Measurements from ENCODE around the gene PILRA.
"Not testable (repeated sequence)": the region's sequence is repeated elsewhere in the genome, so short reads cannot be mapped to it uniquely, and the experiment has no call there.

The PILRA gene

DNA sequence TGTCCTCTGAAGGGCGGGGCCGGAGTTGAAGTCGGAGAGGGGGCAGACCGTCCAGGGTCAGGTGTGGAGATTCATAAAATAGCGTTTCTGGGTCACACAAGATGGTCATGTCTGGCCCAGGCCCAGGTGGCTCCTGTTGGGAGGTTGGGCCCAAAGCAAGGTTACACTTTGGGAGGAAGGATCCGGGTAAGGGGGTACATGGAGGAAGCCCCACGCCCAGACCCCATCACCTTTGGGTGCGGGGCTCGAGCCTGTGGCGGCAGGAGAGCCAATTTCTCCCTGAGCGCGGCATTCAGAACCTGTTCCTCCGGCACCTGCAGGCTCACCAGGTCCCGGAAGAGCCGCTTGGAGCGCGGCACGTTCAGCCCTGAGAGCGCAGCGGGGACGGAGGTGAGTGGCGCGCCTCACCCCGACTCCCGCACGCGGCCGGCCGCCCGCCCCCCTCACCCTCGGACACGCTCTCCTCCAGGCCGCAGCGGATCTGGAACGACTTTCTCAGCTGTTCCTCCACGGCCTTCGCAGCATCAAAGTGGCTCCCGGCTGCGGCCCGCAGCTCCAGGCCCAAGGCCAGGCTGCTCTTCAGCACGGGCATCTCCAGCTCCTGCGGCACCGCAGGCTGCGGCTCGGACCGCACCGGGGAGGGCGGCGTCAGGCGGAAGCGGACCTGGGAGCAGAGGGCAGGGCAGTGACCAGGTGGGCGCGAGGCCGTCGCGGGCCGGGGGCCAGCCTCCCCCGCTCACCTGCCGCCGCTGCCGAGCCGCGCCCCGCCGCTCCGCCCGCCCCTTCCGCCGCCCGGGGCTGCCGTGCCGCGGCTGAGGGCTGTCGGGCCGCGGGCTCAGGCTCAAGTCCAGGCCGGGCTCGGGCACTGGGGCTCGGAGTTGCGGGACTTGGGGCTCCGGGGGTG, 62.4 kb downstream of the PILRA start:
- DNase-seq, result peak; percentile 41 to 49

DNA sequence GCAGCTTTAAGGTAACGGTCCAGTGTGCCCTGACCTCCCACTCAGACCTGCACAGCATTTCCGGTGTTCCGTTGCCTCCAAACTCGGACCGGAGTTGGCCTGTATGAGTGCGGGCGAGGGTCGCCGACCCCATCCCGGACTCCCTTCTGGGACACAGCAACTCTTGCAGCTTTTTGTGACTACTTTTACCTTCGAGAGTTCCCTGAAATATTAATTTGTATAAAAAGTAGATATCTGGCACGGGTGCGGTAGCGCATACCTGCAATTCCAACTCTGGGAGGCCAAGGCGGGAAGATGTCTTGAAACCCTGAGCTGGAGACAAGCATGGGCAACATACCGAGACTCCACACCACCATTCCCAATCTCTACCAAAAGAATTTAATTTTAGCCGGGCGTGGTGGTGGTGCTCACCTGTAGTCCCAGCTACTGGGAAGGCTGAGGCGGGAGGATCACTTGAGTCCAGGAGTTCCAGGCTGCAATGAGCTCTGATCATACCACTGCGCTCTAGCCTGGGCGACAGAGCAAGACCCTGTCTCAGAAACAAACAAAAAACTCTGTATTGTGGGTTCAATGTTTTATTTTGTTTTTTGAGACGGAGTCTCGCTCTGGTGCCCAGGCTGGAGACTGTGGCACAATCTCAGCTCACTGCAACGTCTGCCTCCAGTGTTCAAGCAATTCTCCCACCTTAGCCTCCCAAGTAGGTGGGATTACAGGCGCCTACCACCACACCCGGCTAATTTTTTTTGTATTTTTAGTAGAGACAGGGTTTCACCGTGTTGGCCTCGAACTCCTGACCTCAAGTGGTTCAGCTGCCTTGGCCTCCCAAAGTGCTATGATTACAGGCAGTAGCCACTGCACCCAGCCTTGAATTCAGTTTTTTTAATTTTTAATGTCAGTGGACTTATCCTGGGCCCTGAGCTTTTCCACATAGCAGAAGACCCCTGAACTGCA, 64.1 kb downstream of the PILRA start:
- DNase-seq, result no peak

DNA sequence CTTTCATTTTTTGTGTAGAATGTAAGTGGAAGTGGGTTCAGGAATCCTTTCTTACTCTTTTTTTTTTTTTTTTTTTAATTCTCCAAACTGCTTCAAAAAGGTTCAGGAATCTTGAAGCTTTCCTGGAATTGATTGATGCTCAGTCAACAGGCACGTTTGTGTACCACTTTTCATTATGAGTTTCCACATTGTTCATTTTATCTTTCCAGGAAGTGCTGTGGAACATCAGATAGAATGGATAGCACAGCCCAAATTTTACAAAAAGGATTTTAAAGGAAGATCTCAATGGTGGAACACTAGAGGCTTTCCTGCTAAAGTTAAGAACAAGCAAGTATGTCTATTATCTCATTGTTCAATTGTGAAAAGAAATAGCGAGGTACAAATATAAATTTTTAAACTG, 64.9 kb downstream of the PILRA start:
- no peak for DNase-seq

DNA sequence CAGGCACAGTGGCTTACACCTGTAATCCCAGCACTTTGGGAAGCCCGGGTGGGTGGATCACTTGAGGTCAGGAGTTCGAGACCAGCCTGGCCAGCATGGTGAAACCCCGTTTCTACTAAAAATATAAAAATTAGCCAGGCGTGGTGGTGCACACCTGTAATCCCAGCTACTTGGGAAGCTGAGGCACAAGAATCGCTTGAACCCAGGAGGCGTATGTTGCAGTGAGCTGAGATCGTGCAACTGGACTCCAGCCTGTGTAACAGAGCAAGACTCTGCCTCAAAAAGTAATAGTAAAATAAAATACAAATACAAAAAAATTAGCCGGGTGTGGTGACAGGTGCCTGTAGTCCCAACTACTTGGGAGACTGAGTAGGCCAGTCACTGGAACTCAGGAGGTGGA, 65.4 kb downstream of the PILRA start:
- DNase-seq, result not testable (repeated sequence)

DNA sequence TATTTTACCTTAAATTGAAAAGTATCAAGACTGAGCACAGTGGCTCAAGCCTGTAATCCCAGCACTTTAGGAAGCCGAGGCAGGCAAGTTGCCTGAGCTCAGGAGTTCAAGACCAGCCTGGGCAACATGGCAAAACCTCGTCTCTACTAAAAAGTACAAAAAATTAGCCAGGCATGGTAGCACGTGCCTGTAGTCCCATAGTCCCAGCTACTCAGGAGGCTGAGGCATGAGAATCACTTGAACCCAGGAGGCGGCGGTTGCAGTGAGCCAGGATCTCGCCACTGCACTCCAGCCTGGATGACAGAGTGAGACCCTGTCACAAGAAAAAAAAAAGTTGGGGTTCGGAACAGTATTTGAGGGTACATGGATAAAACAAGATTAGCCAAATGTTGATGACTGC, 66.0 kb downstream of the PILRA start:
- not testable (repeated sequence) for DNase-seq

DNA sequence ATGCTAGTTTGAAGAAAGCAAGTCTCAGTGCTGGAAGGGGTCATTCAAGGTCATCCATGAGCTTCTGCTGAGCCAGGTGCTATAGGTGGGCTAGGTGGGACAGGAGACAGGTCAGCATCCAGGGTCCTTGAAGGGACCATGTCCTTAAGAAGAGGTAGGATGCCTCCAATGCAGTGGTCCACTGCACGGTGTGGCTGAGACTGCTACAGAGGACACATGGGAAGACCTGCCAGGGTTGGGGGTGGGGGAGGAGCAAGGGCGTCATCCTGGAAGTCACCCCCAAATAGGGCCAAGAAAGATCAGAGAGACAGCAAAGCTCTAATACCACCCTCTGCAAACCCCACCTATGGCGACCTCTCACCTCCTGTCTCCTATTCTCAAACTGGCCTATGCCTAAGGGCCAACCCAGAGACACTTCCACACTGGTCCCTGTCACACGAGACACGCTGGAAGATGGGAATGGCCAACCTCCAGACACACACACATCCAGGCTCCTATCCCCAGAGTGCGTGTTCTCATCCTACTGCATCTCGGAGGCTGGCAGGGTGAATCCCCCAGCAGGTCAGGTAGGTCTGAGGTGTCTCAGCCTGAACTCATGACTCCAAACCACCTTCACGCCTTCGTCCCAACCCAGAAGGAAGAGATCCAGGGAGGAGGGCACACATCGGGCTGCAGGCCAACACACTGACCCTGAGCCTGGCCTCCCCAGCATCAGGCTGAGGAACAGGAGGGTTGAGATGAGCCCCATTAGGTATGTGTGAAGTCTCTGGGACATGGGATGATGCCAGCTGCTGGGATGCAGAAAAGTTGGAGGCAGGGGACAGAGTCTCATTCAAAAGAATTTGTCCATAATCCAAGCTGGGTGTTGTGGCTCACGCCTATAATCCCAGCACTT, 68.6 kb downstream of the PILRA start:
- DNase-seq, result no peak

DNA sequence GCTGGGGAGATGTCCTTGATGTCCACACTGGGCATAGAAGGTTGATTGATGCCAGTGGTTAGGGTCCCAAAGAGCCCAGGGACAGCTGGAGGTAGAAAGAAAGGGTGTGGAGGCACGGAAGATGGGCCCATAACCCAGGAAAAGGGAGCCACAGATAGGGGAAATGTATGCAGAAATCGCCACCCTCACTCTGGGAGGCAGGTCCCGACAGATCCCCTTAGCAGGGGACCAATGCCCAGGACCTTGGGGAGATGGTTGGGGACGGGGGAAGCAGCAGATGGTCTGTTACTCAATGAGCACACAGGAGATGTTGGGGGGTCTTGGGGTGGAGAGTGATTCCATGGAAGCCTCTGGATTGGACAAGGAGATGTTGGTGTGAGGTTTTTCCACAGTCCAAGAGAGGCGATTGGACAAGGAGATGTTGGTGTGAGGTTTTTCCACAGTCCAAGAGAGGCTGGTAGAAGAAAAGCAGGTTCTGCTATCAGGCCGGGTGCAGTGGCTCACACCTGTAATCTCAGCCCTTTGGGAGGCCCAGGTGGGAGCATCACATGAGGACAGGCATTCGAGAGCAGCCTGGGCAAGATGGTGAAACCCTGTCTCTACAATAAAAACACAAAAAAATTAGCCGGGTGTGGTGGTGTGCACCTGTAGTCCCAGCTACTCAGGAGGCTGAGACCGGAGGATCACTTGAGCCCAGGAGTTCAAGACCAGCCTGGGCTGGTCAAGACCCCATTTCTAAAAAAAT, 70.0 kb downstream of the PILRA start:
- no peak for DNase-seq

DNA sequence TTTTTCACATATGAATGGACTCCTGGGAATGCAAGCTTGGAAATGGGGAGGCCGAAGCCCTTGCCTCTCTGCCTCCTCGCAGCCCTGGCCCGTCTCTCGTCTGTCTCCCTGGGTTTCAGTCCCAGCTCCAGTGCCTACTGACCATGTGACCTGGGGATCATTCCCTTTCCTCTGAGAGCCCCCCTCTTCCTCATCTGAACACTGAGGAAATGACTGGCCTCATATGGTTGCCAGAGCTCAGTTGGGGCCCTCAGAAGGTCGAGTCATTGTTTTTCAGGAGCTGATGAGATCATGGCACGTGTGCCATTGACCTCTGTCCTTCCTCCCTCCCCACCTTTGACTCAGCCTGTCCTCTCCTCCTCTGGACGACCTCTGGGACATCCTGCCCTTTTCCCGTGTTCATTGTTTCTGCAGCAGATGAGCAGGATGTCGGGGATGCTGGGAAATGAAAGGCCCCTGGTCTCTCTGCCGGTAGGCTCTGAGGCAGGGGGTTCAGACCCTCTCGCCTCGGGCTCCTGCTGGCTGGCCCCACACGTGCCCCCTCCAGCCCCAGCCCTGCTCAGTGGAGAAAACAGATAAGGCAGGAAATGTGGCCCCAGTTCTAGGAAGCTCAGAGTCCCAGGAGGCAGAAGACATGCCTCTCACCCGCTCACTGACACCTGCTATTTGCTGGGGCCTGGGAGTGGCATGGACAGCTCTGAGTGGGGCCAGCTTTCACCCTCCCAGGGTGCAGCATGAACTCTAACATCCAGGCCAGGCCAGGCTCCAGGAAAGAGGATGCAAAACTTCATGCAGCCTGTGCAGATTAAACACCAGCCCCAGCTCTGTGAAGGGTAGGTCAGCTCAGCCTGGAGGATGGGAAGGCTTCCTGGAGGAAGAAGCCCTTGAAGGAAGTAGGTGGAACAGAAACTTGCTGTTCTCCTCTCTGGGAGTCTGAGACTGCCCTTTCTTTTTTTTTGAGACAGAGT, 71.3 kb downstream of the PILRA start:
- DNase-seq, result no peak

DNA sequence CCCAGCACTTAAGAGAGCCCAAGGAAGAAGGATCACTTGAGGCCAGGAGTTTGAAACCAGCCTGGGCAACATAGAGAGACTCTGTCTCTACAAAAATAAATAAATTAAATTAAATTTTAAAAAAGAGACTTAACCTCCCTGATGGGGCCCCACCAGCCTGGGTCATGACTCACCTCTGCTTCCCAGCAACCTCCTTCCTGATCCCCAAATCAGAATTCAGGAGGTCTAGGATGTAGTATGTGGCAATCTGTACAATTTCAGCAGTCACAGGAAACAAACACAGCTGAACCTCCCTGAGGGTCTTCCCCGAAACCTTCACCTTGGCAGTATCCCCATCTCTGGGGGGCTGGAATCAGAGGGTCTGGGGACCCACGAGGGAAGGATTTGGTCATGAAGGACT, 72.8 kb downstream of the PILRA start:
- DNase-seq, result no peak

DNA sequence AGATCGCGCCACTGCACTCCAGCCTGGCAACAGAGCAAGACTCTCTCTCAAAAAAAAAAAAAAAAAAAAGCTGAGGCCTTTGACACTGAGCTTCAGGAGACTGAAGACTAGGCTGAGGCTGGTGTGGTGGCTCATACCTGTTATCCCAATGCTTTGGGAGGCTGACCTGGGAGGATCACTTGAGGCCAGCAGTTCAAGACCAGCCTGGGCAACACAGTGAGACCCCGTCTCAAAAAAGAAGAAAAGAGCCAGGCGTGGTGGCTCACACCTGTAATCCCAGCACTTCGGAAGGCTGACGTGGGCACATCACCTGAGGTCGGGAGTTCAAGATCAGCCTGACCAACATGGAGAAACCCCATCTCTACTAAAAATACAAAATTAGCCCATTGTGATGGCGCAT, 74.1 kb downstream of the PILRA start:
- DNase-seq, result not testable (repeated sequence)

DNA sequence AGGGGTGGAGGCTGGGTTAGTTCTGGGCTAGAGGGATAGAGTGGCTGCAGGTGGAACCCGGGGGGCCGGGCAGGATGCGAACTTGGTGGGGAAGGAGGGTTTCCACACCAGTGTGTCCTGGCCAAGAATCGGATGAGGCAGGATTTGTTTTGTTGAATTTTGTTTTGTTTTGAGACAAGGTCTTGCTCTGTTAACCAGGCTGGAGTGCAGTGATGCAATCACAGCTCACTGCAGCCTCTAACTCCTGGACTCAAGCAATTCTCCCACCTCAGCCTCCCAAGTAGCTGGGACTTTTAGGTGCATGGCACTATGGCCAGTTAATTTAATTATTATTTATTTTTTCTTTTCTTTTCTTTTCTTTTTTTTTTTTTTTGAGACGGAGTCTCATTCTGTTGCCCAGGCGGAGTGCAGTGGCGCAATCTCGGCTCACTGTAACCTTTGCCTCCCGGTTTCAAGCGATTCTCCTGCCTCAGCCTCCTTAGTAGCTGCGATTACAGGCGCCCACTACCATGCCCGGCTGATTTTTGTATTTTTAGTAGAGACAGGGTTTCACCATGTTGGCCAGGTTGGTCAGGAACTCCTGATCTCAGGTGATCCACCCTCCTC, 76.0 kb downstream of the PILRA start:
- no peak for DNase-seq
